Parathyroid adenoma (tissue), 2 donors: ENCODE measurements around the gene NLGN4Y.
"Not testable (repeated sequence)": the region's sequence is repeated elsewhere in the genome, so short reads cannot be mapped to it uniquely, and the experiment has no call there.

Experiments used
- H2AFZ ChIP-seq: fragments of 300-600 bp; sonication (generic); one replicate; pipeline ENCODE4 v1.7.0; 2017; ENCODE audit warnings: antibody characterized with exemption, mild to moderate bottlenecking
- H3K27ac ChIP-seq: fragments of 300-600 bp; sonication (generic); one replicate; pipeline ENCODE4 v1.7.0; 2017
- H3K27me3 ChIP-seq: fragments of 300-600 bp; sonication (generic); one replicate; pipeline ENCODE4 v1.7.0; 2017; ENCODE audit warnings: low read length; ENCODE audit not compliant: control insufficient read depth, insufficient read depth
- H3K36me3 ChIP-seq: fragments of 300-600 bp; sonication (generic); one replicate; pipeline ENCODE4 v1.7.0; 2017; ENCODE audit warnings: low read length; ENCODE audit not compliant: control insufficient read depth, insufficient read depth
- H3K4me1 ChIP-seq: fragments of 300-600 bp; sonication (generic); one replicate; pipeline ENCODE4 v1.7.0; 2017; ENCODE audit warnings: control low read depth
- H3K4me2 ChIP-seq: fragments of 300-600 bp; sonication (generic); one replicate; pipeline ENCODE4 v1.7.0; 2017; ENCODE audit warnings: low read length
- H3K4me3 ChIP-seq: fragments of 300-600 bp; sonication (generic); one replicate; pipeline ENCODE4 v1.7.0; 2017; ENCODE audit warnings: low read depth, low read length
- H3K79me2 ChIP-seq: fragments of 300-600 bp; sonication (generic); one replicate; pipeline ENCODE4 v1.7.0; 2017; ENCODE audit warnings: control low read depth
- H3K9ac ChIP-seq: fragments of 300-600 bp; sonication (generic); one replicate; pipeline ENCODE4 v1.7.0; 2017; ENCODE audit warnings: mild to moderate bottlenecking
- H3K9me3 ChIP-seq: fragments of 300-600 bp; sonication (generic); one replicate; pipeline ENCODE4 v1.7.0; 2017; ENCODE audit warnings: low read length; ENCODE audit not compliant: control insufficient read depth
- TF ChIP-seq, protein P1 (sequence below): fragments of 300-600 bp; sonication (generic); IDR thresholded peaks from one replicate; pipeline ENCODE4 v1.7.0; 2017; ENCODE audit warnings: antibody characterized with exemption, mild to moderate bottlenecking
- donor health status: primary hyperparathyroidism.

Gene NLGN4Y

DNA sequence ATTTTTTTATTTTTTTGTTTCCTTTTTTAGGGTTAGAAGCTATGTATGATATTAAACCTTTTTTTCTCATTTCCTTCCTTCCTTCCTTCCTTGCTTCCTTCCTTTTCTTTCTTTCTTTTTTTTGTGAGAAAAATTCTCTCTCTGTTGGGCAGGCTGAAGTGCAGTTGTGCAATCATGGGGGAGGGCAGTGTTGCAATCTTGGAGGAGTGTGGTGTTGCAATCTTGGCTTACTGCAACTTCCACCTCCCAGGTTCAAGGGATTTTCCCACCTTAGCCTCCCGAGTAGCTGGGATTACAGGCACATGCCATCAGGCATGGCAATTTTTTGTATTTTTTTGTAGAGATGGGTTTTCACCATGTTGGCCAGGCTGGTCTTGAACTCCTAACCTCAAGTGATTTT, 326.4 kb downstream of the NLGN4Y start:
- Histone ChIP-seq H3K9ac (no peak overlapping the region), H3K4me1 (no peaks in the 10 kb centered on the region), H3K79me2 (no peaks in the 10 kb centered on the region), H3K4me3 (no peak overlapping the region), H3K36me3 (no peaks in the 10 kb centered on the region), H2AFZ (no peak overlapping the region), H3K4me2 (no peak overlapping the region), H3K9me3 (no peaks in the 10 kb centered on the region), H3K27ac (no peak overlapping the region), H3K27me3 (no peaks in the 10 kb centered on the region)
- TF ChIP-seq, protein P1, sequence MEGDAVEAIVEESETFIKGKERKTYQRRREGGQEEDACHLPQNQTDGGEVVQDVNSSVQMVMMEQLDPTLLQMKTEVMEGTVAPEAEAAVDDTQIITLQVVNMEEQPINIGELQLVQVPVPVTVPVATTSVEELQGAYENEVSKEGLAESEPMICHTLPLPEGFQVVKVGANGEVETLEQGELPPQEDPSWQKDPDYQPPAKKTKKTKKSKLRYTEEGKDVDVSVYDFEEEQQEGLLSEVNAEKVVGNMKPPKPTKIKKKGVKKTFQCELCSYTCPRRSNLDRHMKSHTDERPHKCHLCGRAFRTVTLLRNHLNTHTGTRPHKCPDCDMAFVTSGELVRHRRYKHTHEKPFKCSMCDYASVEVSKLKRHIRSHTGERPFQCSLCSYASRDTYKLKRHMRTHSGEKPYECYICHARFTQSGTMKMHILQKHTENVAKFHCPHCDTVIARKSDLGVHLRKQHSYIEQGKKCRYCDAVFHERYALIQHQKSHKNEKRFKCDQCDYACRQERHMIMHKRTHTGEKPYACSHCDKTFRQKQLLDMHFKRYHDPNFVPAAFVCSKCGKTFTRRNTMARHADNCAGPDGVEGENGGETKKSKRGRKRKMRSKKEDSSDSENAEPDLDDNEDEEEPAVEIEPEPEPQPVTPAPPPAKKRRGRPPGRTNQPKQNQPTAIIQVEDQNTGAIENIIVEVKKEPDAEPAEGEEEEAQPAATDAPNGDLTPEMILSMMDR = no peak

DNA sequence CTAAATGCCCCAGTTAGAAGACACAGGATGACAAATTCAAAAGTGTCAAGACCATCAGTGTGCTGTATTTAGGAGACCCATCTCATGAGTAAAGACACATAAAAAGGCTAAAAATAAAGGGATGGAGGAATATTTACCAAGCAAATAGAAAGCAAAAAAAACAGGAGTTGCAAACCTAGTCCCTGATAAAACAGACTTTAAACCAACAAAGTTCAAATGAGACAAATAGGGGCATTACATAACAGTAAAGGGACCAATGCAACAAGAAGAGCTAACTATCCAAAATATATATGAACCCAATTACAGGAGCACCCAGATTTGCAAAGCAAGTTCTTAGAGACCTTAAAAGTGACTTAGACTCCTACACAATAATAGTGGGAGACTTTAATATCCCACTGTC, 336.1 kb downstream of the NLGN4Y start:
- no peak overlapping the region for H3K4me3 ChIP-seq
- no peak overlapping the region for H3K4me2 ChIP-seq
- H3K9me3 ChIP-seq = no peaks in the 10 kb centered on the region
- no peak overlapping the region for H3K27ac ChIP-seq
- TF ChIP-seq, protein P1 = no peak
- no peaks in the 10 kb centered on the region for H3K27me3 ChIP-seq
- H3K9ac ChIP-seq = no peak overlapping the region
- no peak overlapping the region for H2AFZ ChIP-seq
- H3K36me3 ChIP-seq = no peaks in the 10 kb centered on the region
- no peaks in the 10 kb centered on the region for H3K4me1 ChIP-seq
- H3K79me2 ChIP-seq = no peaks in the 10 kb centered on the region

DNA sequence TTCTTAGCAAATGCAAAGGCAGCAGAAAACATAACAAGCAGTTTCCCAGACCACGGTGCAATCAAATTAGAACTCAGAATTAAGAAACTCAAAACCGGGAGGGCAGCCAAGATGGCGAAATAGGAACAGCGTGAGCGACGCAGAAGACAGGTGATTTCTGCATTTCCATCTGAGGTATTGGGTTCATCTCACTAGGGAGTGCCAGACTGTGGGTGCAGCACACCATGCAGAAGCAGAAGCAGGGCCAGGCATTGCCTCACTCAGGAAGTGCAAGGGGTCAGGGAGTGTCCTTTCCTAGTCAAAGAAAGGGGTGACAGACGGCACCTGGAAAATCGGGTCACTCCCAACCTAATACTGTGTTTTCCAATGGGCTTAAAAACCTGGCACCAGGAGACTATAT, 336.7 kb downstream of the NLGN4Y start:
- not testable (repeated sequence) for H3K9me3 ChIP-seq, H3K79me2 ChIP-seq, H3K27me3 ChIP-seq, H2AFZ ChIP-seq, H3K27ac ChIP-seq, H3K36me3 ChIP-seq, H3K4me2 ChIP-seq, H3K4me3 ChIP-seq, H3K4me1 ChIP-seq, H3K9ac ChIP-seq

DNA sequence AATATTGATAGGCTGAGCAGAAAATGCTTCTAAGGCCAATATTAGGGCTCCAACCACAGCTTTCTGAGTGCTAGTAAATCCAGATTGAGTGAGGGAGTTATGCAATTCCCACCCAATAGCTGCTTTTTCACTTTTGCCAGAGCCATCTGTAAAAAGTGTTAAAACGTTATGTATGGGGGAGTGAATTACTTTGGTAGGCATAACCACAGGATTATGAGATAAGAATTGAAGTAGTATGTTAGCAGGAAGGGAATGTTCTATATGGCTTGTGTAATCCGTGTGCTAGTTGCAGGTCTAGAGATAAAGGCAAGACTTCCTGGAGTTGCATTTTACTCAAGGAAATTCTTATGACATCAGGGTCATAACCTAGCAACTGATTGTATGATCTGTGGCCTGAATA, 347.6 kb downstream of the NLGN4Y start:
- Histone ChIP-seq H3K79me2 (no peaks in the 10 kb centered on the region), H3K36me3 (no peaks in the 10 kb centered on the region), H3K27me3 (no peaks in the 10 kb centered on the region), H3K4me1 (no peaks in the 10 kb centered on the region), H2AFZ (no peak overlapping the region), H3K27ac (no peak overlapping the region), H3K9me3 (no peaks in the 10 kb centered on the region), H3K9ac (no peak overlapping the region), H3K4me3 (no peak overlapping the region), H3K4me2 (no peak overlapping the region)
- TF ChIP-seq, protein P1 = no peak
